Tibial nerve (tissue), 4 donors: Measurements from ENCODE around the gene PLEKHO1. TPM values are rescaled to one million over a fixed set of nuclear protein-coding genes. Genes with fewer than 3 reads are reported as not detected.

Experiments
- DNase-seq, 2 donors: peaks; one replicate each; pipeline ENCODE4 v3.0.0-alpha.2; 2019; ENCODE audit warnings: low spot score in 2 of 2
- H3K27ac ChIP-seq, 4 donors: fragments of 200-600 bp; sonication (generic) in 3 of 4; one replicate each; pipeline ENCODE4 v1.5.1; 2017 to 2019; ENCODE audit warnings: mild to moderate bottlenecking in 1 of 4
- H3K27me3 ChIP-seq, 2 donors: fragments of 200-600 bp; sonication (generic) in 1 of 2; one replicate each; pipeline versions ENCODE4 v1.5.1 to v1.6.0; 2017 to 2019
- H3K36me3 ChIP-seq, 3 donors: fragments of 200-600 bp; sonication (generic); one replicate each; pipeline ENCODE4 v1.5.1; 2018 to 2019
- H3K4me1 ChIP-seq, 4 donors: fragments of 200-600 bp; sonication (generic) in 3 of 4; one replicate each; pipeline ENCODE4 v1.5.1; 2017 to 2019
- H3K4me3 ChIP-seq, 4 donors: fragments of 200-600 bp; sonication (generic) in 3 of 4; one replicate each; pipeline ENCODE4 v1.5.1; 2017 to 2019; ENCODE audit warnings: mild to moderate bottlenecking in 1 of 4, moderate library complexity in 1 of 4
- H3K9me3 ChIP-seq, 4 donors: fragments of 200-600 bp; sonication (generic) in 3 of 4; one replicate each; pipeline ENCODE4 v1.5.1; 2017 to 2019
- EP300 ChIP-seq, 2 donors: sonication (generic); formaldehyde crosslinking; IDR thresholded peaks; one replicate each; pipeline ENCODE4 v1.6.1; 2017; ENCODE audit warnings: antibody characterized with exemption in 2 of 2, mild to moderate bottlenecking in 1 of 2
- POLR2A ChIP-seq, 2 donors: fragments of 450-650 bp; IDR thresholded peaks; one replicate each; pipeline ENCODE4 v1.6.1; 2017; ENCODE audit warnings: antibody characterized with exemption in 2 of 2, mild to moderate bottlenecking in 2 of 2, moderate library complexity in 2 of 2
- WGBS, 2 donors: methylation state at CpG; one replicate each; pipeline ENCODE4 v1.1.5; 2018; 5-methylcytosine and 5-hydroxymethylcytosine counted together
- total RNA-seq, 4 donors: library from RNA; depleted of rRNA; stranded (reverse); fragments of >200 nt; gene quantifications; one replicate each; pipeline ENCODE4 v1.1.0, GENCODE V29; 2016
- TF ChIP-seq, protein P1 (sequence below), 5 experiments: fragments of 200-600 bp in 3 of 5; fragments of 450-650 bp in 2 of 5; sonication (generic) in 3 of 5; IDR thresholded peaks; one replicate each; pipeline ENCODE4 v1.5.1; 2016 to 2019; ENCODE audit warnings: antibody characterized with exemption in 5 of 5, mild to moderate bottlenecking in 3 of 5, moderate library complexity in 2 of 5

Gene PLEKHO1
- total RNA-seq, 4 donors from 2014 or later: 37.8 to 55.2 (median 39.9) TPM

DNA sequence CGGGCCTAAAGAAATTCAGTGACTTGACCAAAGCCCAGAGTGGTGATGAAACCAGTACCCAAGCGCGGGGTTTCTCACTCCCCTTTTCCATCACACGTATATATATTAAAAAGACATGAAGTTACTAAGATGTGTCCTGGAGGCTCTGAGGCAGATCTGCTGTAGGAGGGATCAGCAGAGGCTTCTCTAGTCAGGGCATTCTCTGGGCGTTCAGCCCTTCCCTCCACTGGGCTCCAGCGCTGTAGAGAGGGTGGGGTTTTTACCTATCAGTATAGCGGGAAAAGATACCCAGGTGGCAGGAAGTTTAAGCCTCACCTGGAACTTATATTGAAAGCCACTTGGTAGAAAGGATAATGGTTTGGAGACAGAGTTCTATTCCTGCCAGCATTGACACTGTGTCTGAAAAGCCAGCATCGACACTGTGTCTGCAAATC is 862 bp upstream of the PLEKHO1 start:
- Histone ChIP-seq H3K27ac (peak overlapping the region; percentile 84 to 97 (median 94)), H3K27me3 (no peaks in the 10 kb centered on the region), H3K4me1 (peaks cover 0 to 44% (median 13%) of the 10 kb centered on the region in 4 donors), H3K36me3 (peaks cover 0 to 4% (median under 1%) of the 10 kb centered on the region in 3 donors), H3K4me3 (peak overlapping the region; percentile 47 to 95 (median 76)), H3K9me3 (no peaks in the 10 kb centered on the region)
- TF ChIP-seq EP300 (IDR thresholded peaks at IDR 0.05) (no peak), POLR2A (IDR thresholded peaks at IDR 0.05) (no peak)
- TF ChIP-seq, protein P1, sequence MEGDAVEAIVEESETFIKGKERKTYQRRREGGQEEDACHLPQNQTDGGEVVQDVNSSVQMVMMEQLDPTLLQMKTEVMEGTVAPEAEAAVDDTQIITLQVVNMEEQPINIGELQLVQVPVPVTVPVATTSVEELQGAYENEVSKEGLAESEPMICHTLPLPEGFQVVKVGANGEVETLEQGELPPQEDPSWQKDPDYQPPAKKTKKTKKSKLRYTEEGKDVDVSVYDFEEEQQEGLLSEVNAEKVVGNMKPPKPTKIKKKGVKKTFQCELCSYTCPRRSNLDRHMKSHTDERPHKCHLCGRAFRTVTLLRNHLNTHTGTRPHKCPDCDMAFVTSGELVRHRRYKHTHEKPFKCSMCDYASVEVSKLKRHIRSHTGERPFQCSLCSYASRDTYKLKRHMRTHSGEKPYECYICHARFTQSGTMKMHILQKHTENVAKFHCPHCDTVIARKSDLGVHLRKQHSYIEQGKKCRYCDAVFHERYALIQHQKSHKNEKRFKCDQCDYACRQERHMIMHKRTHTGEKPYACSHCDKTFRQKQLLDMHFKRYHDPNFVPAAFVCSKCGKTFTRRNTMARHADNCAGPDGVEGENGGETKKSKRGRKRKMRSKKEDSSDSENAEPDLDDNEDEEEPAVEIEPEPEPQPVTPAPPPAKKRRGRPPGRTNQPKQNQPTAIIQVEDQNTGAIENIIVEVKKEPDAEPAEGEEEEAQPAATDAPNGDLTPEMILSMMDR (IDR thresholded peaks at IDR 0.05): no peak
- no peak for DNase-seq
- 34% methylated on average over 8 of the region's 8 CpGs for WGBS, 2 donors

DNA sequence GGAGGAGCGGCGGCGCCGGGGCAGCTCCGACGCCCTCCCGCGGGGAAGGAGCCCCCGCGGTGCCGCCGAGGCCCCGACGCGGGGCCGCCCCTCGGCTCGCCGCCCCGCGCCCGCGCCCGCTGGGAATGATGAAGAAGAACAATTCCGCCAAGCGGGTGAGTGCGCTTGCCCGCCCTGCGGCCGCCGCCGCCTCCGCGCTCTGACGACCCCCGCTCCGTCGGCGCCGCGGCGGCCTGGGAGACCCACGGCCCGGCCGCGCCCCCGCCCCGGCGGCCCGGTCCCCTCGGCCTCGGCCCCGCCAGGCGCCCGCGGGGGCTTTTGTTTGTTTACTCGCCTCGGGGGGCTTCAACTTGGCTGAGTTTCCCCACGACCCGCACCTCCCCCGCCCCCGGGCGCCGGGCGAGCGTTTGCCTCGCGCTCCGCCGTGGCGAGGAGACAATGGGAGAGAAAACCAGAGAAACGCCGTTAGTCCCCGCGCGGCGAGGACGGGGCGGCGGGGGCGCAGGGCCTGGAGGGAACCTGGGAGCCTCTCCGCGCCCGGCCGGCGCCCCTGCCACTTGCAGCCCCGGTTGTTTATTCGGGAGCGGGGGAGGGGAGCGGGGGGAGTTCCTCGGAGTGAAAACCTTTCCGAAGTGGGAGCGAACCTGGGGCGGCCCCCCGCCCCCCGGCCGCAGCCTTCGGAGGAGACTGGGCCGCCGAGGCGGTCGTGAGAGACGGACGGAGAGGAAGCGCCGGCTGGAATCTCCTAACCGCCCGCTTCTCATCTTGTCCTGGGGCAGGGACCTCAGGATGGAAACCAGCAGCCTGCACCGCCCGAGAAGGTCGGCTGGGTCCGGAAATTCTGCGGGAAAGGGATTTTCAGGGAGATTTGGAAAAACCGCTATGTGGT is 661 bp downstream of the PLEKHO1 start:
- H3K4me3 ChIP-seq: peak overlapping the region; percentile 66 to 95 (median 90)
- H3K27me3 ChIP-seq: no peaks in the 10 kb centered on the region
- peaks cover 0 to 19% (median 8%) of the 10 kb centered on the region in 3 donors for H3K36me3 ChIP-seq
- 1% methylated on average over 51 to 111 of the region's 114 CpGs for WGBS, 2 donors
- TF ChIP-seq EP300 (IDR thresholded peaks at IDR 0.05) (peak in 1 of 2 donors; percentile 16), POLR2A (IDR thresholded peaks at IDR 0.05) (no peak)
- TF ChIP-seq, protein P1 (IDR thresholded peaks at IDR 0.05): no peak
- peaks cover 0 to 51% (median 13%) of the 10 kb centered on the region in 4 donors for H3K4me1 ChIP-seq
- H3K9me3 ChIP-seq: no peaks in the 10 kb centered on the region
- peak overlapping the region; percentile 84 to 97 (median 94) for H3K27ac ChIP-seq
- DNase-seq: no peak

DNA sequence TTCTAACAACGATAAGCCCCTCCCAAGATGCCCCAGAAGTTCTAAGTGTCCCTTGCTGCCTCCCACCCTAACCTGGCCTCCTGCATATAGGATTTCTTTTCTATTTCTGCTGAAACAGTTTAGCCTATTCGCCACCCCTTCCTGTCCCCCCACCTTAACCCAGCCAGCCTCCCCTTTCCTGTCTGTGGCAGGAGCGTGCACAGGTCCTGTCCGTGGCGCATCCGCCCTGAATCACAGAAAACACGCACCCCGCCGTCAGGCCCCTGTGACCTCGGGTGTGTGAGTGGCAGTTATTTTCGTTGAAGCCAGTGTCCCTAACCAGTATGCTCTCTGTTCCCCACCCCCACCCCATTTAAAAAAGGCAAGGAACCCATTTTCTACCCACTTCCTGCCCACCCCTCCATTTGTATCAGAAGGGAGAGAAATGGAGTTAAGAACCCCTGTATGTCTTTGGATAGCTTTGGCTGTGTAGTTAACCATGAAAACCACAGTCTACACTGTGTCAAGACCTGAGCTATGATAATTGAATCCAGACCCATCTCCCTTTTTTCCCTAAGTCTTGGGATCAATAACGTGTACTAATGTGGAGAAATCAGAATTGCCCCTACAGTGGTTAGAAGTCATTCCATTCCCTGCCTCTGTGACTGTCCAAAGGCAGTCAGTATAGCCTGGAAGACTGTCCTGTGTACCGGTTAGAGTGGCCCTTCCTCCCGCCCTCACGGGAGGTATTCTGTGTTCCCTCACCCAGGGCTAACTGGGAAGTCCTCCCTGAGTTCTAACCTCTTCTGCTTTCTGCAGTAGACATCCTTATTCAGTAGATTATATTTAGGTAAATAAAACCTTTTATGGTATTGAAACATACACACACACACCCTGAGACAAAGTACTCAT is 1.8 kb downstream of the PLEKHO1 start:
- peak overlapping the region; percentile 84 to 97 (median 94) for H3K27ac ChIP-seq
- peaks cover 0 to 31% (median 8%) of the 10 kb centered on the region in 3 donors for H3K36me3 ChIP-seq
- H3K4me1 ChIP-seq: peaks cover 0 to 51% (median 13%) of the 10 kb centered on the region in 4 donors
- no peaks in the 10 kb centered on the region for H3K9me3 ChIP-seq
- TF ChIP-seq POLR2A (IDR thresholded peaks at IDR 0.05) (no peak), EP300 (IDR thresholded peaks at IDR 0.05) (no peak)
- TF ChIP-seq, protein P1 (IDR thresholded peaks at IDR 0.05): no peak
- peak overlapping the region; percentile 66 to 95 (median 90) for H3K4me3 ChIP-seq
- WGBS, 2 donors: 28 to 31% methylated on average over 15 of the region's 15 CpGs
- DNase-seq: no peak
- H3K27me3 ChIP-seq: no peaks in the 10 kb centered on the region

DNA sequence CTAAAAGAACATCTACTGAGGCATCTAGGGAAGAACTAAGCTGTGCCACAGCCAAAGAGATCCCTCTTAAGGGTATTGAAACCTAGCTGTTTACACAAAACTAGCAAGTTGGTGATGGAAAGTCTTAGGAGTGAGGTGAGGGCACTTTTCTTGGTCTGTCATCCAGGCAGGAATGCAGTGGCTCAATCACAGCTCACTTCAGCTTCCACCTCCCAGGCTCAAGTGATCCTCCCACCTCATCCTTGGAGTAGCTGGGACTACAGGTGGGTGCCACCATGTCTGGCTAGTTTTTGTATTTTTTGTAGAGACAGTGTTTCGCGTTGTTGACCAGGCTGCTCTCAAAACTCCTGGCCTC is 2.4 kb downstream of the PLEKHO1 start:
- no peak for TF ChIP-seq EP300 (IDR thresholded peaks at IDR 0.05)
- TF ChIP-seq POLR2A (IDR thresholded peaks at IDR 0.05): no peak
- TF ChIP-seq, protein P1 (IDR thresholded peaks at IDR 0.05): no peak
- H3K9me3 ChIP-seq: no peaks in the 10 kb centered on the region
- peak overlapping the region; percentile 66 to 95 (median 90) for H3K4me3 ChIP-seq
- H3K27ac ChIP-seq: peak overlapping the region; percentile 84 to 97 (median 94)
- H3K36me3 ChIP-seq: peaks cover 0 to 37% (median 8%) of the 10 kb centered on the region in 3 donors
- 69 to 75% methylated on average over 2 of the region's 2 CpGs for WGBS, 2 donors
- H3K27me3 ChIP-seq: no peaks in the 10 kb centered on the region
- peaks cover 0 to 51% (median 13%) of the 10 kb centered on the region in 4 donors for H3K4me1 ChIP-seq
- no peak for DNase-seq
